IPS-15b (cell line): ENCODE results near the gene LRRC8B.

Experiments used
- H3K27me3 ChIP-seq: one replicate; pipeline ENCODE4 v1.6.1; 2013; ENCODE audit warnings: low read length; ENCODE audit not compliant: control insufficient read depth, insufficient read depth
- H3K36me3 ChIP-seq: one replicate; pipeline ENCODE4 v1.6.1; 2013; ENCODE audit warnings: low read length; ENCODE audit not compliant: control insufficient read depth, insufficient read depth
- H3K4me1 ChIP-seq: one replicate; pipeline ENCODE4 v1.6.1; 2013; ENCODE audit warnings: mild to moderate bottlenecking, low read length; ENCODE audit not compliant: control insufficient read depth, insufficient read depth
- H3K4me3 ChIP-seq: one replicate; pipeline ENCODE4 v1.5.1; 2013; ENCODE audit warnings: low read depth, low read length
- H3K9ac ChIP-seq: one replicate; pipeline ENCODE4 v1.6.1; 2013; ENCODE audit warnings: low read depth, mild to moderate bottlenecking, low read length
- H3K9me3 ChIP-seq: one replicate; pipeline ENCODE4 v1.6.1; 2013; ENCODE audit warnings: mild to moderate bottlenecking, low read length; ENCODE audit not compliant: control insufficient read depth, insufficient read depth

The LRRC8B gene

GRCh38 chr1:89555550-89555949, 30.9 kb downstream of the LRRC8B start:
- Histone ChIP-seq H3K9ac (no peak overlapping the region), H3K9me3 (no peaks in the 10 kb centered on the region), H3K36me3 (no peaks in the 10 kb centered on the region), H3K4me1 (no peaks in the 10 kb centered on the region), H3K4me3 (no peak overlapping the region), H3K27me3 (no peaks in the 10 kb centered on the region)

- H3K4me3 ChIP-seq = no peak overlapping the region
- no peaks in the 10 kb centered on the region for H3K4me1 ChIP-seq
- no peaks in the 10 kb centered on the region for H3K36me3 ChIP-seq
Observed at GRCh38 chr1:89556726-89557444, 32.3 kb downstream of the LRRC8B start.

GRCh38 chr1:89557445-89557825, 32.8 kb downstream of the LRRC8B start:
- Histone ChIP-seq H3K4me1 (no peaks in the 10 kb centered on the region), H3K36me3 (no peaks in the 10 kb centered on the region), H3K9ac (no peak overlapping the region), H3K4me3 (no peak overlapping the region), H3K27me3 (no peaks in the 10 kb centered on the region), H3K9me3 (no peaks in the 10 kb centered on the region)

More at GRCh38 chr1:89556726-89557444, 32.3 kb downstream of the LRRC8B start:
- Histone ChIP-seq H3K27me3 (no peaks in the 10 kb centered on the region), H3K9ac (no peak overlapping the region), H3K9me3 (no peaks in the 10 kb centered on the region)

- Histone ChIP-seq H3K9ac (no peak overlapping the region), H3K36me3 (no peaks in the 10 kb centered on the region), H3K9me3 (no peaks in the 10 kb centered on the region), H3K27me3 (no peaks in the 10 kb centered on the region), H3K4me1 (no peaks in the 10 kb centered on the region), H3K4me3 (no peak overlapping the region)
Observed at GRCh38 chr1:89557956-89558355, 33.3 kb downstream of the LRRC8B start.

GRCh38 chr1:89563957-89564604, 39.5 kb downstream of the LRRC8B start:
- Histone ChIP-seq H3K4me1 (peaks cover 16% of the 10 kb centered on the region), H3K9ac (no peak overlapping the region), H3K27me3 (no peaks in the 10 kb centered on the region), H3K4me3 (no peak overlapping the region), H3K36me3 (no peaks in the 10 kb centered on the region), H3K9me3 (no peaks in the 10 kb centered on the region)

- H3K9me3 ChIP-seq = no peaks in the 10 kb centered on the region
- no peaks in the 10 kb centered on the region for H3K27me3 ChIP-seq
- H3K36me3 ChIP-seq = no peaks in the 10 kb centered on the region
- no peak overlapping the region for H3K4me3 ChIP-seq
- no peak overlapping the region for H3K9ac ChIP-seq
- H3K4me1 ChIP-seq = peaks cover 16% of the 10 kb centered on the region
Observed at GRCh38 chr1:89565521-89565920, 40.9 kb downstream of the LRRC8B start.

GRCh38 chr1:89566761-89567174, 42.1 kb downstream of the LRRC8B start:
- Histone ChIP-seq H3K4me3 (no peak overlapping the region), H3K9ac (no peak overlapping the region), H3K36me3 (no peaks in the 10 kb centered on the region)

GRCh38 chr1:89567797-89568196, 43.2 kb downstream of the LRRC8B start:
- Histone ChIP-seq H3K27me3 (no peaks in the 10 kb centered on the region), H3K4me1 (peaks cover 16% of the 10 kb centered on the region), H3K9ac (no peak overlapping the region), H3K36me3 (no peaks in the 10 kb centered on the region), H3K4me3 (no peak overlapping the region), H3K9me3 (no peaks in the 10 kb centered on the region)

More at GRCh38 chr1:89566761-89567174, 42.1 kb downstream of the LRRC8B start:
- peaks cover 16% of the 10 kb centered on the region for H3K4me1 ChIP-seq
- no peaks in the 10 kb centered on the region for H3K9me3 ChIP-seq
- no peaks in the 10 kb centered on the region for H3K27me3 ChIP-seq

GRCh38 chr1:89573410-89573809, 48.8 kb downstream of the LRRC8B start:
- Histone ChIP-seq H3K4me3 (no peak overlapping the region), H3K27me3 (no peaks in the 10 kb centered on the region), H3K9me3 (no peaks in the 10 kb centered on the region), H3K4me1 (no peaks in the 10 kb centered on the region), H3K9ac (no peak overlapping the region), H3K36me3 (no peaks in the 10 kb centered on the region)

GRCh38 chr1:89574621-89575020, 50.0 kb downstream of the LRRC8B start:
- Histone ChIP-seq H3K9me3 (no peaks in the 10 kb centered on the region), H3K36me3 (no peaks in the 10 kb centered on the region), H3K4me1 (no peaks in the 10 kb centered on the region)

GRCh38 chr1:89575207-89575606, 50.6 kb downstream of the LRRC8B start:
- H3K36me3 ChIP-seq = no peaks in the 10 kb centered on the region
- no peaks in the 10 kb centered on the region for H3K27me3 ChIP-seq
- H3K9ac ChIP-seq = no peak overlapping the region
- H3K9me3 ChIP-seq = no peaks in the 10 kb centered on the region
- no peaks in the 10 kb centered on the region for H3K4me1 ChIP-seq
- no peak overlapping the region for H3K4me3 ChIP-seq

More at GRCh38 chr1:89574621-89575020, 50.0 kb downstream of the LRRC8B start:
- Histone ChIP-seq H3K9ac (no peak overlapping the region), H3K27me3 (no peaks in the 10 kb centered on the region), H3K4me3 (no peak overlapping the region)

GRCh38 chr1:89576013-89576412, 51.4 kb downstream of the LRRC8B start:
- Histone ChIP-seq H3K9ac (no peak overlapping the region), H3K4me3 (no peak overlapping the region), H3K27me3 (no peaks in the 10 kb centered on the region), H3K9me3 (no peaks in the 10 kb centered on the region), H3K36me3 (no peaks in the 10 kb centered on the region), H3K4me1 (no peaks in the 10 kb centered on the region)
